ENCODE measurements around the gene WDR4. TPM values are rescaled to one million over a fixed set of nuclear protein-coding genes. Genes with fewer than 3 reads are reported as not detected.

WDR4 gene
- total and polyA plus RNA-seq, 3 experiments from 2014 or later = 8.0 to 54.9 (median 53.7) TPM

DNA sequence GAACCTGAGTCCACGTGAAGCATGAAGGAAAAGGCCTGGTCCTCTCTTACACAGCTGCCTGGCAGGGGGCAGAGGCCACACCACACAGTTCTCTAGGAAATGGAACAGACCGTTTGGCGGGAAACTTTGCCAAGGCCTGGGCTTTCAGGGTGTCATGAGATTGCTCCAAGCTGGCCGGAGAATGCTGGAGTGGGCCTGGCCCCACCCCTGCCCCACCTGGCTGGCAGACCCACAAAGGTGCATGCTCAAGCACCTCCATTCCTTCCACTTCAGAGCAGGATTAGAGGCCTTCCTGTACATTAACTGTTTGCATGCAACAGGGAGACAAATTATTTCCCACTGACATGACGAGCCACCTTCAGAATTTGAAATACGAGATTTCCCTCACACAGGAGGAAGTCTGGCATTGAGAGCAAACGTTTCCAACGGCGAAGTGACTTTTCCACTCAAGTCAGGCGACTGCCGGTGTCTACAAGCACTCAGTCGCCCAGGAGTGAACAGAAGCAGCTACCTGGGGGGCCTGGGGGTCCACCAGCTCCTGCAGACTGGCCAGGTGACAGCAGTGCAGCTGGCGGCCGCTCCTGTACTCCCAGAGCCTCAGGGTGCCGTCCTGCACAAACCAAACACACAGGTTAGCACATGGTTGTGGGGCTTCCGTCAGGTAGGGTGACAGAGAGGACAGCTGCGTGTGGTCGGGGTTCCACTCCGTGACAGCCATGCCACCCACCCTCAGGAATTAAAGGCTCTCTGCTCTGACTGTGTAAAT is 24.0 kb downstream of the WDR4 start:
- ChIA-PET CTCF (no interaction called here), POLR2A (no interaction called here)
- Histone ChIP-seq H3K27ac (ENCODE audit: low read depth, low read length) (no peak overlapping the region), H3K4me3 (ENCODE audit: low read length) (no peak overlapping the region), H3K27me3 (ENCODE audit: insufficient read depth, low read length, poor library complexity, severe bottlenecking) (no peaks in the 10 kb centered on the region), H3K4me1 (ENCODE audit: insufficient read depth, low read length) (no peaks in the 10 kb centered on the region), H3K9me3 (ENCODE audit: low read length) (no peaks in the 10 kb centered on the region), H3K36me3 (ENCODE audit: insufficient read depth, low read length) (peaks cover 45% of the 10 kb centered on the region)
- Mint-ChIP-seq H3K4me1 (peaks cover 0 to 5% (median 0%) of the 10 kb centered on the region in 3 donors), H3K27ac (no peak overlapping the region), H3K4me3 (no peak overlapping the region), H3K9me3 (no peaks in the 10 kb centered on the region), H3K27me3 (no peaks in the 10 kb centered on the region), H3K36me3 (peaks cover 5 to 90% (median 19%) of the 10 kb centered on the region in 3 donors)
- no peak for DNase-seq

DNA sequence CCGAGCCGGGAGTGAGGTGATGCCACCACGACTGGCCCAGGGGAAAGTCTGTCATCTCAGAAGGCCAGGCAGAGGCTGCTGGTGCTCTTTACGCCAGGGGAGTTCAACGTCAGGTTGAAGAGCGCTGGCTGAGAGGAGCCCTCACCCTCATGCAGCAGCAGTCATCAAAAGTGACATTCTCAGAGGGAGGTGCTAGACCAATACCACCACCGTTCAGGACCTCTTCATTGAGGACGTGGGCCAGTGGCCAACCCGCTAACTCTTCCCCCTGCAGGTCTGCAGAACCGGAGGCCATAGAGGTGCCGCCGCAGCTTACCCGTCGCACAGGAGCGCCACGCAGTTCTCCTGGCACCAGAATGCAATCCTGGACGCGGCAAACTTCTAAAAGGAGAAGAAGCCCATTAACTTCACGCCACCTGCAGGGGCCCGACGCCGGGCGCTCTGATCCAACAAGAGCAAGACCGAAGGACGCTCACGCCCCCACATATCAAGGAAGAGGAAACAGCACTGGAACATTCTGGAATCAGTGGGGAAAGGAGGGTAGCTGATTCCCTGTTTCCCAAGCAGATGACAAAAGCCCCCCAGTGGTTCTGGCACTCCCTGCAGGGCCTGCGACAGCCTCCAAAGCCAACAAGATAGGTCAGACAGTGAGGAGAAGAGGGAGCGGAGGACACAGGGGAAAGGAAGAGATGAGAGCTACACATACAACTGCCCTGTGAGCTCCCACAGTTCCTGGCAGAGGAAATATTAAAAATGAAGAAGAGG is 24.9 kb downstream of the WDR4 start:
- POLR2A ChIA-PET = no interaction called here
- no peak for DNase-seq

DNA sequence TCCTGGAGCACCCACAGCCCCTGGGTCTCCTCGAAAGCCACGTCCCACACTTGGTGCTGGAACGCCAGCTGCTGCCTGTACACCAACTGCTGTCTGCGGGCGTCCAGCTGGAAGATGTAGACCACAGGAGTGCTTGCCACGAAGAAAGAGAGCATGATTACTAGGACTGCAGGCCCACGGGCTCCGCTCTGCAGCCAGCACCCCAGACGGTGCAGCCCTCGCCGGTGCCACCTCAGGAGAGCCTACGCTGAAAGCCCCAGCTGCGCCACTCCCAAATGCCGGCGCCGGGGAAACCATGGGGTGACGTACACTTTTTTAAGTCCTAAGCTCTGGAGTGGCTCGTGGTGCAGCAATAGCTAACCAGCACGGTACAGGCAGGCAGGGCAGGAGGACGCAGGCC is 25.7 kb downstream of the WDR4 start:
- Mint-ChIP-seq H3K36me3 (peaks cover 7 to 92% (median 24%) of the 10 kb centered on the region in 3 donors), H3K27me3 (no peaks in the 10 kb centered on the region), H3K9me3 (no peaks in the 10 kb centered on the region), H3K4me3 (no peak overlapping the region), H3K4me1 (peaks cover 0 to 3% (median 0%) of the 10 kb centered on the region in 3 donors), H3K27ac (no peak overlapping the region)
- DNase-seq = no peak
- H3K36me3 ChIP-seq (ENCODE audit: insufficient read depth, low read length) = peaks cover 50% of the 10 kb centered on the region
- CTCF ChIA-PET = no interaction called here
- H3K4me3 ChIP-seq (ENCODE audit: low read length) = no peak overlapping the region
- no peaks in the 10 kb centered on the region for H3K4me1 ChIP-seq (ENCODE audit: insufficient read depth, low read length)
- no peaks in the 10 kb centered on the region for H3K27me3 ChIP-seq (ENCODE audit: insufficient read depth, low read length, poor library complexity, severe bottlenecking)
- no peak overlapping the region for H3K27ac ChIP-seq (ENCODE audit: low read depth, low read length)
- POLR2A ChIA-PET = no interaction called here
- H3K9me3 ChIP-seq (ENCODE audit: low read length) = no peaks in the 10 kb centered on the region

More for the DNA sequence above, 24.9 kb downstream of the WDR4 start:
- no peak overlapping the region for H3K4me3 Mint-ChIP-seq
- no peak overlapping the region for H3K27ac ChIP-seq (ENCODE audit: low read depth, low read length)
- no peaks in the 10 kb centered on the region for H3K4me1 ChIP-seq (ENCODE audit: insufficient read depth, low read length)
- no peaks in the 10 kb centered on the region for H3K27me3 Mint-ChIP-seq
- no peaks in the 10 kb centered on the region for H3K27me3 ChIP-seq (ENCODE audit: insufficient read depth, low read length, poor library complexity, severe bottlenecking)
- H3K36me3 ChIP-seq (ENCODE audit: insufficient read depth, low read length) = peaks cover 47% of the 10 kb centered on the region
- no peak overlapping the region for H3K4me3 ChIP-seq (ENCODE audit: low read length)
- peaks cover 0 to 5% (median 0%) of the 10 kb centered on the region in 3 donors for H3K4me1 Mint-ChIP-seq
- no peaks in the 10 kb centered on the region for H3K9me3 ChIP-seq (ENCODE audit: low read length)
- no peaks in the 10 kb centered on the region for H3K9me3 Mint-ChIP-seq
- peaks cover 6 to 93% (median 19%) of the 10 kb centered on the region in 3 donors for H3K36me3 Mint-ChIP-seq
- no peak overlapping the region for H3K27ac Mint-ChIP-seq
- CTCF ChIA-PET = no interaction called here

DNA sequence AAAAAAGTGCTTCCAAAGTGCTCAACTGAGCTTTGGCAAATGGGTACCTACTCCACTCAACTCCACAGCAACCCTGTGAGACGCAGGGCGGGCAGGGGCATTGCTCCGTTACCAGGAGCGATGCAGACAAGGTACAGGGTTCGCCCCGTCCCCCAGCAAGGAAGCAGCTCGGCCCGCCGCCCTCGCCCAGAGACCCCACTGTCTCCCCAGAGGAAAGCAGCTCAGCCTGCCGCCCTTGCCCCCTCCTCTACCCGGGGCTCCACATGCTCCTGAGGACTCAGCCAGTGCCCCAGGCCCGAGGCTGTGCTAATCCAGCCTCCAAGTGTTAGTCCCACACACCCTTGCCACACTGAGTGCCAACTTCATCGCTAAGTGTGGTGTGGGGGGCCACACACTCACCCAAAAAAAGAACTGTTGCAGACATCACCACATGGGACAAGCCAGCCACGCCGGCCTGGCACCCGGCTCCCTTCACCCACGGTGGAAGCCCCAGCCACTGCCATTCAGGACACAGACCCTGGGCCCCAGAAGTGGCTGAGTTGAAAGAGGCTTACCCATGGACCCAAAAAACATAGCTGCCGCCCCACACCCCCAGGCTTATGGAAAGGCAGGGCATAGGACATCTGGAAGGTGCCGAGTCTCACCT is 26.3 kb downstream of the WDR4 start:
- POLR2A ChIA-PET = no interaction called here
- Mint-ChIP-seq H3K27ac (no peak overlapping the region), H3K27me3 (no peaks in the 10 kb centered on the region), H3K4me1 (peaks cover 0 to 3% (median 0%) of the 10 kb centered on the region in 3 donors), H3K9me3 (no peaks in the 10 kb centered on the region), H3K36me3 (peaks cover 4 to 88% (median 23%) of the 10 kb centered on the region in 3 donors), H3K4me3 (no peak overlapping the region)
- CTCF ChIA-PET = no interaction called here
- Histone ChIP-seq H3K4me1 (ENCODE audit: insufficient read depth, low read length) (no peaks in the 10 kb centered on the region), H3K36me3 (ENCODE audit: insufficient read depth, low read length) (peaks cover 44% of the 10 kb centered on the region), H3K27ac (ENCODE audit: low read depth, low read length) (no peak overlapping the region), H3K4me3 (ENCODE audit: low read length) (no peak overlapping the region), H3K27me3 (ENCODE audit: insufficient read depth, low read length, poor library complexity, severe bottlenecking) (no peaks in the 10 kb centered on the region), H3K9me3 (ENCODE audit: low read length) (no peaks in the 10 kb centered on the region)
- no peak for DNase-seq

DNA sequence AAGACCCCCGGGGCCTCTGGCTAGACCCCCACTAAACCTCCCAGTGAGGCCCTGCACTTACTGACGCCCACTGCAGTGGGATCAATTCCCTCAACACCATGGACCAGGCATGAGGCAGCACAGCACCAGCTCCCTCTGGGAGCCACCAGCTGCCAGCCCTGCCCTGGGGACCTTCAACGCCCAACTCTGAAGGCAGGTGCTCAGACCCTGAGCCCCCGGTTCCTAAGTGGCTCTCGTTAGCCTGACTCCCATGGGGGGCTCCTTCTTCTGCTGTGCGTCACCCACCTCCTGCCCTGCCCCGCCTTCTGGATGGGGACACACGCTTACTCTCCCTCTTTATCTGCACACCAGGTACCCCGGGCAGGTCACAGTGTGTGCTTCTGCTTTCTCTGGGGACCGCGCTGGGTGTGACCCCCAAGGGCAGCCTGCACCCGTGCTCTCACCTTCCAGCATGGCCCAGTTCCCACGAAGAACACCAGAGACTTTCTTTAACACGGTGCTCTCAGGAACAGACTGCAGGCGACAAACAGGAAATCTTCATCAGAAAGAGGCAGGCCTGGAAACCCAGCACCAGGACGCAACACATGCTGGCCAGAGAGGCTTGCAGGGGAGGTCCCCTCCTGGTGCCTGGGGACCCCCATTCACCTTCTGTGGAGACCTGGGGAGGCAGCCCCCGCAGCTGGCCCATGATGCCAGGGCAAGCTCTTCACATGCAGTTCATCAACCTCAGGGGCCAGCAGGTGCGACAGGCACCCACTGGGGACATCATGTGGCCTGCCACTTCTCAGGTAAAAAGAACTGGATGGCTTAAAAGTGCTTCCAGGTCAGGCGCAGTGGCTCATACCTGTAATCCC is 27.3 kb downstream of the WDR4 start:
- peaks cover 0 to 3% (median 0%) of the 10 kb centered on the region in 3 donors for H3K4me1 Mint-ChIP-seq
- Histone ChIP-seq H3K4me1 (ENCODE audit: insufficient read depth, low read length) (no peaks in the 10 kb centered on the region), H3K9me3 (ENCODE audit: low read length) (no peaks in the 10 kb centered on the region), H3K4me3 (ENCODE audit: low read length) (no peak overlapping the region), H3K27ac (ENCODE audit: low read depth, low read length) (no peak overlapping the region), H3K36me3 (ENCODE audit: insufficient read depth, low read length) (peaks cover 41% of the 10 kb centered on the region), H3K27me3 (ENCODE audit: insufficient read depth, low read length, poor library complexity, severe bottlenecking) (no peaks in the 10 kb centered on the region)
- ChIA-PET POLR2A (no interaction called here), CTCF (interaction anchor here (1.4 kb wide), 1 partner anchor 13 kb away, joined by 3 read pairs; no protein-coding TSS in a partner anchor)
- H3K36me3 Mint-ChIP-seq = peaks cover 4 to 87% (median 17%) of the 10 kb centered on the region in 3 donors
- H3K9me3 Mint-ChIP-seq = no peaks in the 10 kb centered on the region
- no peak for DNase-seq
- no peaks in the 10 kb centered on the region for H3K27me3 Mint-ChIP-seq
- no peak overlapping the region for H3K4me3 Mint-ChIP-seq
- peak overlapping the region in 2 of 8 donors; percentile 50 to 57 for H3K27ac Mint-ChIP-seq

DNA sequence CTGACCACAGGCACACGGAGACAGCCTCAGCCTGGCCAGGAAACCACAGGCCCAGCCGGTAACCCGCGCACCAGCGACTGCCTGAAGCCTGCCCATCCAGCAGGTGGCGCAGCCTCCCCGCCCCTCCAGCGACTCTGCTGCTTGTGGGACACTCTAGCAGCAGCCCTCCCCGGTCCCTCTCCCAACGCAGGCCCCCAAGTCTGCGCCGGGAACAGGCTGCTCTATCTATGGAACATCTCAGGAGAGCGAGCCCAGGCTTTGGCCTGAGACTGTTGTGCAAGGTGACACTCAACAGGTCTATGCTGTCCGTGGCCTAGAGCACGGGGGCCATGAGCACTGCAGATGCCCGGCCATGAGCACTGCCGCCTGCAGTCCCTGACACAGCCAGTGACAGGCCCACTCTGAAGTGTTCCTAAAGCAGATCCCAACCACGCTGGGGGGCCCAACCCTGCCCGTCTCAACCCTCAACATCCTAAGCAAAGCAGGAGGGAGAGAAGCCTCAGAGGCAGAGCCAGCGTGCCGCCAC is 28.4 kb downstream of the WDR4 start:
- ChIA-PET POLR2A (no interaction called here), CTCF (interaction anchor here (1.4 kb wide), 1 partner anchor 14 kb away, joined by 3 read pairs; no protein-coding TSS in a partner anchor)
- Histone ChIP-seq H3K27me3 (ENCODE audit: insufficient read depth, low read length, poor library complexity, severe bottlenecking) (no peaks in the 10 kb centered on the region), H3K27ac (ENCODE audit: low read depth, low read length) (no peak overlapping the region), H3K4me3 (ENCODE audit: low read length) (no peak overlapping the region), H3K36me3 (ENCODE audit: insufficient read depth, low read length) (peaks cover 30% of the 10 kb centered on the region), H3K9me3 (ENCODE audit: low read length) (no peaks in the 10 kb centered on the region), H3K4me1 (ENCODE audit: insufficient read depth, low read length) (no peaks in the 10 kb centered on the region)
- peak in 3 of 5 donors; percentile 8 to 57 (median 11) for DNase-seq
- no peaks in the 10 kb centered on the region for H3K27me3 Mint-ChIP-seq
- H3K4me3 Mint-ChIP-seq = no peak overlapping the region
- peaks cover 0 to 3% (median 0%) of the 10 kb centered on the region in 3 donors for H3K4me1 Mint-ChIP-seq
- peaks cover 4 to 86% (median 17%) of the 10 kb centered on the region in 3 donors for H3K36me3 Mint-ChIP-seq
- peak overlapping the region in 1 of 8 donors; percentile 76 for H3K27ac Mint-ChIP-seq
- H3K9me3 Mint-ChIP-seq = no peaks in the 10 kb centered on the region

DNA sequence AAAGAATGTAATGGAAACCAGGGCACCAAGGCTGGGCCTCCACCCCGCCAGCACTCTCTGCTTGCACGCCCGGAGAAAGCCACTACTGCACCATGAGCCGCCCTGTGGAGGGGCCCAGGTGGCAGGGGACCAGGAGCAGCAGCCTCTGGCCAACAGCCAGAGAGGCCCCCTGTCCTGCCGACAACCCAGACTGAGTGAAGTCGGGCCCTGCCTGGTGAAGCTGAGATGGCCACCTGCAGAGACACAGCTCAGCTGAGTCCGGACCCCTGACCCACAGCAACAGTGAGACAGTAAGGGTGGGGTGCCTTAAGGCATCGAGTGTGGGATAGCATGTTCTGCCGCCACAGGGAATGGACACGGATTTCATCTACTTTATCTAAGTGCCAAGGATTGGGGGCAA is 28.9 kb downstream of the WDR4 start:
- Mint-ChIP-seq H3K27ac (peak overlapping the region in 2 of 8 donors; percentile 76 to 83), H3K27me3 (peaks cover 0 to under 1% of the 10 kb centered on the region in 2 donors), H3K4me3 (no peak overlapping the region), H3K4me1 (peaks cover 0 to 3% (median 1%) of the 10 kb centered on the region in 3 donors), H3K36me3 (peaks cover 4 to 86% (median 14%) of the 10 kb centered on the region in 3 donors), H3K9me3 (no peaks in the 10 kb centered on the region)
- ChIA-PET POLR2A (no interaction called here), CTCF (interaction anchor here (1.4 kb wide), 1 partner anchor 15 kb away, joined by 3 read pairs; no protein-coding TSS in a partner anchor)
- no peak overlapping the region for H3K27ac ChIP-seq (ENCODE audit: low read depth, low read length)
- H3K4me3 ChIP-seq (ENCODE audit: low read length) = no peak overlapping the region
- peaks cover 25% of the 10 kb centered on the region for H3K36me3 ChIP-seq (ENCODE audit: insufficient read depth, low read length)
- H3K27me3 ChIP-seq (ENCODE audit: insufficient read depth, low read length, poor library complexity, severe bottlenecking) = no peaks in the 10 kb centered on the region
- no peaks in the 10 kb centered on the region for H3K9me3 ChIP-seq (ENCODE audit: low read length)
- H3K4me1 ChIP-seq (ENCODE audit: insufficient read depth, low read length) = no peaks in the 10 kb centered on the region
- DNase-seq = no peak

All from CD8-positive, alpha-beta memory T cell (primary cell).